IPS-15b (cell line): Measurements from ENCODE around the gene FAM110D.

Source experiments
- H3K27me3 ChIP-seq: one replicate; pipeline ENCODE4 v1.6.1; 2013; ENCODE audit warnings: low read length; ENCODE audit not compliant: control insufficient read depth, insufficient read depth
- H3K36me3 ChIP-seq: one replicate; pipeline ENCODE4 v1.6.1; 2013; ENCODE audit warnings: low read length; ENCODE audit not compliant: control insufficient read depth, insufficient read depth
- H3K4me1 ChIP-seq: one replicate; pipeline ENCODE4 v1.6.1; 2013; ENCODE audit warnings: mild to moderate bottlenecking, low read length; ENCODE audit not compliant: control insufficient read depth, insufficient read depth
- H3K4me3 ChIP-seq: one replicate; pipeline ENCODE4 v1.5.1; 2013; ENCODE audit warnings: low read depth, low read length
- H3K9ac ChIP-seq: one replicate; pipeline ENCODE4 v1.6.1; 2013; ENCODE audit warnings: low read depth, mild to moderate bottlenecking, low read length
- H3K9me3 ChIP-seq: one replicate; pipeline ENCODE4 v1.6.1; 2013; ENCODE audit warnings: mild to moderate bottlenecking, low read length; ENCODE audit not compliant: control insufficient read depth, insufficient read depth

FAM110D gene

DNA sequence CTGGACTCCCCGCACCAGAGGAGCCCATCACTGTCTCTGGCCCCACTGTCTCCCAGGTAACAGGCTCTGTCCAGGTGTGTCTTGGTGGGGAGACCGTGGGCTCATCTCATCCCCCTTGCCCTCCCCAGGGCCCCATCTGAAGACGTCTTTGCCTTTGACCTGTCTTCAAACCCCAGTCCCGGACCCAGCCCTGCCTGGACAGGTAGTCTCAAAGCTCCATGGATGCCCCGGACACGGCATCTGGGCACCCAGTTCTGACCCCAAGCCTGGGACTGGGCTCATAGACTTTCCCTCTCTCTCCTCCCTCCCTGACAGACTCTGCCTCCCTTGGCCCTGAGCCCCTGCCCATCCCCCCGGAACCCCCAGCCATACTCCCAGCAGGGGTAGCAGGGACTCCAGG is 25.2 kb downstream of the FAM110D start:
- Histone ChIP-seq H3K4me1 (no peaks in the 10 kb centered on the region), H3K9ac (no peak overlapping the region), H3K27me3 (no peaks in the 10 kb centered on the region), H3K9me3 (no peaks in the 10 kb centered on the region), H3K4me3 (no peak overlapping the region), H3K36me3 (peaks cover 13% of the 10 kb centered on the region)

- H3K9me3 ChIP-seq = no peaks in the 10 kb centered on the region
- peaks cover 16% of the 10 kb centered on the region for H3K36me3 ChIP-seq
- H3K9ac ChIP-seq = no peak overlapping the region
- no peak overlapping the region for H3K4me3 ChIP-seq
- H3K4me1 ChIP-seq = peaks cover under 1% of the 10 kb centered on the region
- H3K27me3 ChIP-seq = no peaks in the 10 kb centered on the region
Measured at GRCh38 chr1:26184883-26185282, 26.0 kb downstream of the FAM110D start.

DNA sequence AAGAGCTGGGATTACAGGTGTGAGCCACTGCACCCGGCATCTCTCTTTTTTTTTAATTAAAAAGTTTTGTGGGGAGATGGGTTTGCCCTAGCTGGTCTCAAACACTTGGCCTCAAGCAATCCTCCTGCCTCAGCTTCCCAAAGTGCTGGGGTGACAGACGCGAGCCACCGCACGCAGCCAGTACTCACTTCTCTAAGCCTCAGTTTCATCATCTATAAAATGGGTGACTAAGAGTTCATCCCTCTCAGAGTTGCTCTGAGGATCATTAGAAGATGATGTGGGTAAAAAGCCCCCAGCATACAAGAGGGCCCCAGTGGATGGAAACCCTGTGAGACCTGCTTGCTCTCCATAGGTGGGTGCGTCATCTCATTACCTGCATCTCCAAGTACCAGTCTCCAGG is 29.0 kb downstream of the FAM110D start:
- no peak overlapping the region for H3K9ac ChIP-seq
- H3K4me3 ChIP-seq = no peak overlapping the region

GRCh38 chr1:26188477-26188876 is 29.6 kb downstream of the FAM110D start:
- H3K9me3 ChIP-seq = no peaks in the 10 kb centered on the region
- no peak overlapping the region for H3K9ac ChIP-seq

More for the DNA sequence above, 29.0 kb downstream of the FAM110D start:
- Histone ChIP-seq H3K36me3 (peaks cover 12% of the 10 kb centered on the region), H3K9me3 (no peaks in the 10 kb centered on the region), H3K27me3 (no peaks in the 10 kb centered on the region), H3K4me1 (peaks cover 4% of the 10 kb centered on the region)

DNA sequence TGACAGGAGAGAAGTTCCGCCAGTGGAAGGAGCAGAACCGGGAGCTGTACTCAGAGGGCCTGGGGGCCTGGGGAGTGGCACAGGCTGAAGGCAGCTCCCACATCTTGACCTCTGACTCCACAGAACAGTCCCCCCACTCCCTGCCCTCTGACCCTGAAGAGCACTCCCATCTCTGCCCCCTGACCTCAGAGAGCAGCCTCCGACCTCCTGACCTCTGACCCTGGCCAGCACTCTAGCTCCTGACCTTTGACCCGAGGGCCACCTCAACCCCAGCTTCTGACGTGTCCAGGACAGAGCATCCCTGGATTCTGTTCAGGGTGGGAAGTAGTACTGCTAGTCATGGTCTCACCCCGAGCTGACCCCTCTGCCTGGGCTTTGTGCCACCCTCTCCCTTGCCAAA is 30.5 kb downstream of the FAM110D start:
- Histone ChIP-seq H3K4me1 (peaks cover 4% of the 10 kb centered on the region), H3K36me3 (peaks cover 12% of the 10 kb centered on the region), H3K9ac (no peak overlapping the region)

More at GRCh38 chr1:26188477-26188876, 29.6 kb downstream of the FAM110D start:
- H3K36me3 ChIP-seq = peaks cover 12% of the 10 kb centered on the region
- no peak overlapping the region for H3K4me3 ChIP-seq
- H3K27me3 ChIP-seq = no peaks in the 10 kb centered on the region
- H3K4me1 ChIP-seq = peaks cover 4% of the 10 kb centered on the region

DNA sequence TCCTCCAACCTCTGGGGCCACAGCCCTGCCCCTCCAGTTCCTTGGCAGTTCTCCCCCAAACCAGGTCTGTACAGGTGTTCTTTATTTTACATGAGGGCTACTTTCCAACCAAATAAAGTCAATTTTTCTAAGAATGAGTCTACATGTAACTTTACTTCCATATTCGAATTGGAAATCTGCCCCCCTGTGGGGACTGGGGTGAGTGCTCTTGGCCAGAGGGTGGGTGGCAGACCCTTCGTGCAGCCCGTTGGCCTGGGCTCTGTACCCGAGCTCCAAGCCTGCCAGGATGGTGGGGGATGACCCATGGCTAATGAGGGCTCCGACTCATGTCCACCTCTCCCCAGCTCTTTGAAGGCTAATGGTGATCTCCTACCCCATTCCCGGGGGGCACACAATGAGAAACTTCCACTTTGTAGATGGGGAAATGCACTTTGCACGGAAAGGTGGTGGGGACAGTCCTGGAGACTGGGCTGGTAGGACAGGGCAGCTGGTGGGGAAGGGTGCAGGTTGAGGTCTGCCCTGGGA is 30.9 kb downstream of the FAM110D start:
- H3K4me3 ChIP-seq = no peak overlapping the region
- no peaks in the 10 kb centered on the region for H3K27me3 ChIP-seq
- peaks cover 11% of the 10 kb centered on the region for H3K36me3 ChIP-seq
- peaks cover 4% of the 10 kb centered on the region for H3K4me1 ChIP-seq
- H3K9ac ChIP-seq = no peak overlapping the region
- H3K9me3 ChIP-seq = no peaks in the 10 kb centered on the region

More for the DNA sequence above, 30.5 kb downstream of the FAM110D start:
- Histone ChIP-seq H3K27me3 (no peaks in the 10 kb centered on the region), H3K4me3 (no peak overlapping the region), H3K9me3 (no peaks in the 10 kb centered on the region)

DNA sequence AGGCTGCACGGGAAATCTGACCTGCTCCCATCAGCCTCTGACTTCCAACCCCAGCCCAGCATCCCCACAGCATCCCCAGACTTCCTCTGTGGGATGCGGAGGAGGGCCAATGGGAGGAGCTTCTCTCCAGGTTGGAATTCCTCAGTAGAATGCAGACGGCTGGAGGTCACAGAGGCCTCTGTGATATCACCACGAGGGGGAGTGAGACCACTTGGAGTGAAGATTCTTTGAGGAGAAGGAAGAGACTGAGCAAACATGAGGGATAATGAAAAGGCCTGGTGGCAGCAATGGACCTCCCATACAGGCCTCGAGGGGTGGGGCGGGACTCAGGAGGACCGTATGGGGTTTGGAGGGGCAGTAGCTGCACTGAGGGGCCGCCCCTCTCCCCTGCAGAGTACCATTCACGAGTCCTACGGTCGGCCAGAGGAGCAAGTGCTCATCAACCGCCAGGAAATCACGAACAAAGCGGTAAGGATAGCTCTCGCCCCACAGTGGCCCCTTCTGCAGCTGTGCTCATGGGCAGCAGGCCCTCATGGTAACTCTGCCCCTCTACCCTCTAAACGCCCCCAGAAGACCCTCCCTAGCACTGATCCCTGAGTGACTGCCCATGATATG is 31.6 kb downstream of the FAM110D start, which contains the start of gene CATSPER4:
TSS of gene CATSPER4 (plus strand) at position 230 of the 615 bp plus-strand sequence. CDS start at position 256, 26 bp downstream.
- Histone ChIP-seq H3K36me3 (peaks cover 9% of the 10 kb centered on the region), H3K9me3 (no peaks in the 10 kb centered on the region), H3K4me3 (peak within 1 kb of the TSS; percentile 2), H3K4me1 (peaks cover 4% of the 10 kb centered on the region), H3K9ac (no peak within 1 kb of the TSS), H3K27me3 (no peaks in the 10 kb centered on the region)

DNA sequence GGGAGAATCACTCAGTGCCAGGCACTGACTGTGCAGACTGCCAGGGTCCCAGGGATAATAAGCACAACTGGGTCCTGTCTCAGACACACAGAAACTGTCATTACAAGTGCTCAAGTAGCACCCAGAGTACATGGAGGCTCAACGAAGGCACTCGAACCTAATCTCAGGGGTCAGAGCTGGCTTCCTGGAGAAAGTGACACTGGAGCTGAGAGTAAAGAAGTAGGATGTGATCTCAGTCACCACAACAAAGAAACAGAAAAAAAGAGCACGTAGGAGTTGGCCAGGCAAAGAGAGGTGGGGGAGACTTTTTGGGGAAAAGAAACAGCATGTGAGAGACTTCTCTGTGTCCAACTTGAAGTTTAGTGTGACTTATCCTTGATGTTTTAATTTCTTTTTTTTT is 32.9 kb downstream of the FAM110D start:
- Histone ChIP-seq H3K36me3 (peaks cover 9% of the 10 kb centered on the region), H3K4me1 (peaks cover 4% of the 10 kb centered on the region), H3K9ac (no peak overlapping the region), H3K27me3 (no peaks in the 10 kb centered on the region), H3K4me3 (no peak overlapping the region), H3K9me3 (no peaks in the 10 kb centered on the region)

- H3K4me3 ChIP-seq = no peak overlapping the region
- H3K9ac ChIP-seq = no peak overlapping the region
- no peaks in the 10 kb centered on the region for H3K27me3 ChIP-seq
- peaks cover 3% of the 10 kb centered on the region for H3K4me1 ChIP-seq
- no peaks in the 10 kb centered on the region for H3K36me3 ChIP-seq
- H3K9me3 ChIP-seq = no peaks in the 10 kb centered on the region
Measured at GRCh38 chr1:26195805-26196204, 36.9 kb downstream of the FAM110D start.

DNA sequence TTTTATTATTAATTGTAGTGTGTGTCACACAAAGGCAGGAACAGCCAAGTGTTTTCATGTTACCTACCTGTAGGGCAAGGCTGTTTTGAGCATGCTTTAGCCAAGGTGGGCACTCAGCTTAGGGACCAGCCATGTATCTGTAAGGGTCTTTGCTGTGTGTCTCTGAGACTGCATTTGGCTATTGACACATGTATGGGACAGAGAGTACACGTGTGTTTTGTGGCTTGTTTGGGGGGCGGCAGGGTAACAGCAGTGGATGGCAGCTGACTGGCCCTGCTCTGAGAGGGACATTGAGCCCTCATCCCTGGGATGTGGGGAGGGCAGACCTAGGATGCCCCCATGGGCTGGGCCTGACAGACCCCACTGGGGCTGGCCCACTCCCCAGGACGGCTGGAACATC is 38.4 kb downstream of the FAM110D start:
- Histone ChIP-seq H3K27me3 (no peaks in the 10 kb centered on the region), H3K9me3 (no peaks in the 10 kb centered on the region), H3K9ac (no peak overlapping the region), H3K4me1 (peaks cover 3% of the 10 kb centered on the region), H3K36me3 (no peaks in the 10 kb centered on the region), H3K4me3 (no peak overlapping the region)

DNA sequence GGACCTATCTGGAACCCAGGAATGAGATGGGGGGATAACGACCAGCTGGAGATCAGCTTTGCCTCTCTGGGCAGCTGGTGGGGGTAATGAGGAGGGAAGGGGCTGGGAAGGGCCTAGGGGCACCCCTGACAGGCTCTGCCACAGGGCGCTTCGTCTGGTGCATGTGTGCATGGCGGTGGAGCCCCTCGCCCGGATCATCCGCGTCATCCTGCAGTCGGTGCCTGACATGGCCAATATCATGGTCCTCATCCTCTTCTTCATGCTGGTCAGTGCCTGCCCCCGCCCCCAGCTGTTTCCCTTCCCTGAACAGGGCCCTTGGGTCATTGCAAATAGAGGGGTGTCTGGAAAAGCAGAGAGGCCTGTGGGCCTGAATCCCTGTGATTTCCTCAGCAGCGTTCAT is 38.9 kb downstream of the FAM110D start:
- H3K36me3 ChIP-seq = no peaks in the 10 kb centered on the region
- H3K27me3 ChIP-seq = no peaks in the 10 kb centered on the region
- no peak overlapping the region for H3K4me3 ChIP-seq
- peaks cover 3% of the 10 kb centered on the region for H3K4me1 ChIP-seq
- H3K9ac ChIP-seq = no peak overlapping the region
- H3K9me3 ChIP-seq = no peaks in the 10 kb centered on the region

- H3K27me3 ChIP-seq = no peaks in the 10 kb centered on the region
- H3K4me1 ChIP-seq = peaks cover 3% of the 10 kb centered on the region
- no peaks in the 10 kb centered on the region for H3K36me3 ChIP-seq
- peak overlapping the region; percentile 51 for H3K4me3 ChIP-seq
- no peaks in the 10 kb centered on the region for H3K9me3 ChIP-seq
- no peak overlapping the region for H3K9ac ChIP-seq
Measured at GRCh38 chr1:26200413-26200812, 41.5 kb downstream of the FAM110D start.
